ENCODE measurements around the gene NCOR1. TPM values are rescaled to one million over a fixed set of nuclear protein-coding genes. Genes with fewer than 3 reads are reported as not detected.

NCOR1 gene
- total RNA-seq, 4 donors from 2014 or later = 321 to 561 (median 467) TPM

DNA sequence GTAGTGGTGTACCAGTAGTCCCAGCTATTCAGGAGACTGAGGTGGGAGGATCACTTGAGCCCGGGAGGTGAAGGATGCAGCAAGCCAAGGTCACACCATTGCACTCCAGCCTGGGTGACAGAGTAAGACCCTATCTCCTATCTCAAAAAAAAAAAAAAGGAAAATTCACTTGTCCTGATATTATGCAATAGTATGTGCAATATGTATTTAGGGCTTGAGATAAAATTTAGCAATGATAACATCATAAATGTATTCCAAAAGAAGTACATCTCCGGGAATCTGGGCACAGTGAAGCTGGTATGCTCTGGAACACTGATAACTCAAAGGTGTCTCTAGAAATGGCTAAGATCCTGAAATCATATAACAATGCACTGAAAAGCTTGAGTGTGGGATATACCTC, 74.5 kb downstream of the NCOR1 start:
- no peaks in the 10 kb centered on the region for H3K4me1 ChIP-seq
- no peak overlapping the region for H3K4me3 ChIP-seq
- no peak for TF ChIP-seq POLR2A (IDR thresholded peaks at IDR 0.05)
- TF ChIP-seq, protein P1, sequence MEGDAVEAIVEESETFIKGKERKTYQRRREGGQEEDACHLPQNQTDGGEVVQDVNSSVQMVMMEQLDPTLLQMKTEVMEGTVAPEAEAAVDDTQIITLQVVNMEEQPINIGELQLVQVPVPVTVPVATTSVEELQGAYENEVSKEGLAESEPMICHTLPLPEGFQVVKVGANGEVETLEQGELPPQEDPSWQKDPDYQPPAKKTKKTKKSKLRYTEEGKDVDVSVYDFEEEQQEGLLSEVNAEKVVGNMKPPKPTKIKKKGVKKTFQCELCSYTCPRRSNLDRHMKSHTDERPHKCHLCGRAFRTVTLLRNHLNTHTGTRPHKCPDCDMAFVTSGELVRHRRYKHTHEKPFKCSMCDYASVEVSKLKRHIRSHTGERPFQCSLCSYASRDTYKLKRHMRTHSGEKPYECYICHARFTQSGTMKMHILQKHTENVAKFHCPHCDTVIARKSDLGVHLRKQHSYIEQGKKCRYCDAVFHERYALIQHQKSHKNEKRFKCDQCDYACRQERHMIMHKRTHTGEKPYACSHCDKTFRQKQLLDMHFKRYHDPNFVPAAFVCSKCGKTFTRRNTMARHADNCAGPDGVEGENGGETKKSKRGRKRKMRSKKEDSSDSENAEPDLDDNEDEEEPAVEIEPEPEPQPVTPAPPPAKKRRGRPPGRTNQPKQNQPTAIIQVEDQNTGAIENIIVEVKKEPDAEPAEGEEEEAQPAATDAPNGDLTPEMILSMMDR (IDR thresholded peaks at IDR 0.05) = no peak
- H3K9me3 ChIP-seq = no peaks in the 10 kb centered on the region
- peaks cover 0 to 97% (median 0%) of the 10 kb centered on the region in 3 donors for H3K36me3 ChIP-seq
- DNase-seq = no peak
- H3K27me3 ChIP-seq = no peaks in the 10 kb centered on the region
- no peak overlapping the region for H3K27ac ChIP-seq

DNA sequence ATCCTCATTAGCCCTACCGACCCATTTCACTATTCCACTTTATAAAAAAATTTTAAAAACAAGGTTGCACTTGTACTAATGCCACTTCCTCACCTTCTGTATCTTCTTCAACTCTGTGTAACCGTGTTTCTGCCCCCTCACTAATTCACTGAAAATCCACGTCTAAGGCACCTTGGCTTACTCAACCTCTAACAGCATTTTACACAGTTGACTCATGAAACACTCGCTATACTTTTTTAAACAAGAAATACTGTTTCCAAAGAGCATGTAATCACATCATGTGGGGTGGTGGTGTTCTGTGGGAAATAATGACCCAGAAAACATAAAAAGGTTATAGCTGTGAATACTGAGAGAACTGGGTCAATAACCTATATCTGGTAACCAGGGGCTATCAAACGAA, 79.9 kb downstream of the NCOR1 start:
- H3K36me3 ChIP-seq = peaks cover 0 to 74% (median 0%) of the 10 kb centered on the region in 3 donors
- H3K4me3 ChIP-seq = no peak overlapping the region
- TF ChIP-seq, protein P1 (IDR thresholded peaks at IDR 0.05) = no peak

DNA sequence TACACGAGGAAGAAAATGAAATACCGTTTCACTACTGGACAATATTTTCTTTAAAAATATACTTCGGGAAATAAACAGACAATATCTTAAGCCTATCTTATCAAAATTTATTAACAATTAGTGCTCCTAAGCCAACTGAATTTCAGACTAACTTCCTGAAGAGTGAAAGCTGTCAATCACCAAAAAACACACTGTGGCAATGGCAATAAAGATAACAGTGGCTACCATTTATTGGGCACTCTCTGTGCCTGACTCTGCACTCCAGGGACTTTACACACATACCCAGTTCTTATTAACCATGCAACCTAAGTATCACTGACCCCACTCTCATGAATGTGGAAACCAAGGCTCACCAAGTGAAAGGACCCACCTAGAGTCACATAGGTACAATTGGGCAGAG, 83.7 kb downstream of the NCOR1 start:
- Histone ChIP-seq H3K4me1 (no peaks in the 10 kb centered on the region), H3K36me3 (peaks cover 0 to 53% (median 0%) of the 10 kb centered on the region in 3 donors), H3K9me3 (no peaks in the 10 kb centered on the region), H3K4me3 (no peak overlapping the region), H3K27me3 (no peaks in the 10 kb centered on the region), H3K27ac (no peak overlapping the region)
- DNase-seq = no peak
- no peak for TF ChIP-seq POLR2A (IDR thresholded peaks at IDR 0.05)
- TF ChIP-seq, protein P1 (IDR thresholded peaks at IDR 0.05) = no peak

More for the DNA sequence above, 79.9 kb downstream of the NCOR1 start:
- no peaks in the 10 kb centered on the region for H3K9me3 ChIP-seq
- DNase-seq = no peak
- no peak overlapping the region for H3K27ac ChIP-seq
- H3K27me3 ChIP-seq = no peaks in the 10 kb centered on the region
- no peaks in the 10 kb centered on the region for H3K4me1 ChIP-seq

DNA sequence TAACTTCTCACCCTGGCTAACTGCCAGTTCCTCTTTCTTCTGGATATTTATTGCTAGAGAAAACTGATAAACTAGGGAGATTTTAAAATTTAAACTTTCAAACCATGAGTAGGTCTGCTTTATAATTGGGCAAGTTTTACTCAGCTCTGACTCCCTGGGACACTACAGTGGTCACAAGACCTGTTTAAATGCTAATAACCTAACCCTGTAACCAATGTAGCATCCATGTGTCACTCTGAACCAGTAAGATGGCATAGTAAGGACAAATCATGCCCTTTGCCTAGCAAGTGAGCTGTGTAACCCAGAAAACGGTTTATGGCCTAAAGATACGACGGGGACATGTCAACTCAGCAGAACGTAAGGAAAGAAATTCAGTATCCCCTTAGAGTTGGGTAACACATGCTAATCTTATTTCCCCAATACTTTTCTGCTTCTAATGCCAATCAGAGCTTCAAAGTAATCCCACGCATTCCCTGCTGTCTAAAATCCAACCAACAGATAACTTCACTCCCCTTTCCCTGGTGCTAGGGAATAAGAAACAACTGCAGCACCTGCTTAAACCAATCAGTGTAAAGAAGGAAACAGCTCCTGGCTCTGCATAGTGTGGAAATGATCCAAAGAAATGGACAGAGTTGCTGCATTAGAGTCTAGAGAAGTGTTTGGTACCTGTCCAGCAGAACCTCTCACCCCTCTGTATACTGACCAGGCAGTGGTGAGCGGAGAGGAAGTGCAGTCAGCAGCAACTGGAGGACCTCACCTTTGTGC, 85.7 kb downstream of the NCOR1 start:
- Histone ChIP-seq H3K27ac (no peak overlapping the region), H3K36me3 (peaks cover 0 to 51% (median 0%) of the 10 kb centered on the region in 3 donors), H3K4me1 (no peaks in the 10 kb centered on the region), H3K4me3 (no peak overlapping the region), H3K27me3 (no peaks in the 10 kb centered on the region), H3K9me3 (no peaks in the 10 kb centered on the region)
- no peak for DNase-seq
- TF ChIP-seq, protein P1 (IDR thresholded peaks at IDR 0.05) = no peak

DNA sequence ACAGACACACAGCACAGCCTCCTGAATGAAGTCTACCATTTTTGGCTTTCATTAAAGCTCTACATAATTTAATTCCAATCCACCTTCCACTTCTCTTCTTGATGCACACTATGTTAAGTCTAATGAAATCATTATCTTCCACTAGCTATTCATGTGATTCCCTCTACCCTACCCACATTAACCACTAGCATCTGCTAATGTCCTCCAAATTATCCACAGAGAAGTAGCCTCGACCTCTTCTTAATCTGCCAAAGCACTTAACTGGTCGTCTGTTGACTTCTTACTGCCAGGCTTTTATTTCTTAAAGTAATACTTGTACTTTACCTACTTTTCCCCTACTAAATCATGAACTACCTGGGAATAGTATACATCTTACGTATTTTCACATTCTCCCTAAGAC, 91.8 kb downstream of the NCOR1 start:
- H3K4me1 ChIP-seq = no peaks in the 10 kb centered on the region
- TF ChIP-seq POLR2A (IDR thresholded peaks at IDR 0.05) = no peak
- TF ChIP-seq, protein P1 (IDR thresholded peaks at IDR 0.05) = no peak
- DNase-seq = no peak
- H3K27ac ChIP-seq = no peak overlapping the region
- H3K4me3 ChIP-seq = no peak overlapping the region
- no peaks in the 10 kb centered on the region for H3K9me3 ChIP-seq
- peaks cover 0 to 84% (median 0%) of the 10 kb centered on the region in 3 donors for H3K36me3 ChIP-seq
- H3K27me3 ChIP-seq = no peaks in the 10 kb centered on the region
